Measurements from ENCODE around the gene MAML3. TPM values are rescaled to one million over a fixed set of nuclear protein-coding genes. Genes with fewer than 3 reads are reported as not detected.

MAML3 gene
- total RNA-seq, 1 donor from 2014 or later = 7.9 TPM

GRCh38 chr4:140097572-140097971 lies 56.4 kb downstream of the MAML3 start:
- ATAC-seq = no peak

GRCh38 chr4:140096921-140097320 lies 57.1 kb downstream of the MAML3 start:
- ATAC-seq = no peak

- ATAC-seq = no peak
Measured at GRCh38 chr4:140096483-140096861, 57.5 kb downstream of the MAML3 start.

GRCh38 chr4:140095694-140096482 lies 58.1 kb downstream of the MAML3 start:
- peak; percentile 64 for ATAC-seq

- ATAC-seq = peak; percentile 41
Measured at GRCh38 chr4:140094438-140095420, 59.3 kb downstream of the MAML3 start.

GRCh38 chr4:140092094-140092851 lies 61.7 kb downstream of the MAML3 start:
- ATAC-seq = peak; percentile 37

- no peak for ATAC-seq
Measured at GRCh38 chr4:140091305-140091704, 62.7 kb downstream of the MAML3 start.

GRCh38 chr4:140090215-140090731 lies 63.7 kb downstream of the MAML3 start:
- ATAC-seq = no peak

- no peak for ATAC-seq
Measured at GRCh38 chr4:140089216-140089615, 64.8 kb downstream of the MAML3 start.

GRCh38 chr4:140088323-140088967 lies 65.5 kb downstream of the MAML3 start:
- no peak for ATAC-seq

GRCh38 chr4:140085881-140086280 lies 68.1 kb downstream of the MAML3 start:
- ATAC-seq = no peak

GRCh38 chr4:140085062-140085622 lies 68.8 kb downstream of the MAML3 start:
- no peak for ATAC-seq

GRCh38 chr4:140084385-140084784 lies 69.6 kb downstream of the MAML3 start:
- no peak for ATAC-seq

- no peak for ATAC-seq
Measured at GRCh38 chr4:140082391-140082755, 71.6 kb downstream of the MAML3 start.

GRCh38 chr4:140081641-140082390 lies 72.2 kb downstream of the MAML3 start:
- ATAC-seq = no peak

GRCh38 chr4:140080883-140081282 lies 73.1 kb downstream of the MAML3 start:
- ATAC-seq = no peak

GRCh38 chr4:140078366-140078765 lies 75.6 kb downstream of the MAML3 start:
- no peak for ATAC-seq

GRCh38 chr4:140076307-140076706 lies 77.7 kb downstream of the MAML3 start:
- no peak for ATAC-seq

- ATAC-seq = no peak
Measured at GRCh38 chr4:140071806-140072205, 82.2 kb downstream of the MAML3 start.

- no peak for ATAC-seq
Measured at GRCh38 chr4:140070973-140071372, 83.0 kb downstream of the MAML3 start.

GRCh38 chr4:140070366-140070765 lies 83.6 kb downstream of the MAML3 start:
- ATAC-seq = no peak

All from esophagus mucosa (tissue), 1 donor.